ENCODE measurements around the gene SLC25A51.

SLC25A51 gene

GRCh38 chr9:37920471-37921167 is 16.7 kb upstream of the SLC25A51 start:
- no peak for TF ChIP-seq CTCF (conservative IDR thresholded peaks at IDR 0.05; ENCODE audit: low read depth, low read length)
- Histone ChIP-seq H2AFZ (ENCODE audit: low read depth) (no peak overlapping the region), H3K27me3 (ENCODE audit: insufficient read depth, low read depth) (no peaks in the 10 kb centered on the region), H3K4me1 (ENCODE audit: low read depth, poor library complexity, severe bottlenecking) (no peaks in the 10 kb centered on the region), H3K4me3 (IDR thresholded peaks at IDR 0.05; ENCODE audit: insufficient read depth, low read depth, low read length) (no peak overlapping the region), H3K27ac (no peak overlapping the region), H3K9ac (no peak overlapping the region), H3K4me2 (no peak overlapping the region), H4K20me1 (ENCODE audit: insufficient read depth) (no peaks in the 10 kb centered on the region), H3K36me3 (ENCODE audit: insufficient read depth) (no peaks in the 10 kb centered on the region), H3K79me2 (ENCODE audit: insufficient read depth, low read depth) (no peaks in the 10 kb centered on the region)

- Histone ChIP-seq H3K4me2 (no peak overlapping the region), H4K20me1 (ENCODE audit: insufficient read depth) (no peaks in the 10 kb centered on the region), H3K36me3 (ENCODE audit: insufficient read depth) (no peaks in the 10 kb centered on the region), H2AFZ (ENCODE audit: low read depth) (no peak overlapping the region), H3K79me2 (ENCODE audit: insufficient read depth, low read depth) (no peaks in the 10 kb centered on the region), H3K9ac (no peak overlapping the region), H3K4me1 (ENCODE audit: low read depth, poor library complexity, severe bottlenecking) (no peaks in the 10 kb centered on the region), H3K4me3 (IDR thresholded peaks at IDR 0.05; ENCODE audit: insufficient read depth, low read depth, low read length) (no peak overlapping the region), H3K27ac (no peak overlapping the region), H3K27me3 (ENCODE audit: insufficient read depth, low read depth) (no peaks in the 10 kb centered on the region)
- no peak for TF ChIP-seq CTCF (conservative IDR thresholded peaks at IDR 0.05; ENCODE audit: low read depth, low read length)
These were observed 16.0 kb upstream of the SLC25A51 start for GRCh38 chr9:37919956-37920335.

GRCh38 chr9:37919246-37919955 is 15.5 kb upstream of the SLC25A51 start:
- no peaks in the 10 kb centered on the region for H3K79me2 ChIP-seq (ENCODE audit: insufficient read depth, low read depth)
- no peak for TF ChIP-seq CTCF (conservative IDR thresholded peaks at IDR 0.05; ENCODE audit: low read depth, low read length)
- H3K27me3 ChIP-seq (ENCODE audit: insufficient read depth, low read depth): no peaks in the 10 kb centered on the region
- H3K36me3 ChIP-seq (ENCODE audit: insufficient read depth): no peaks in the 10 kb centered on the region
- H3K27ac ChIP-seq: no peak overlapping the region
- no peak overlapping the region for H3K9ac ChIP-seq
- H2AFZ ChIP-seq (ENCODE audit: low read depth): no peak overlapping the region
- H3K4me1 ChIP-seq (ENCODE audit: low read depth, poor library complexity, severe bottlenecking): no peaks in the 10 kb centered on the region
- no peaks in the 10 kb centered on the region for H4K20me1 ChIP-seq (ENCODE audit: insufficient read depth)
- no peak overlapping the region for H3K4me2 ChIP-seq
- H3K4me3 ChIP-seq (IDR thresholded peaks at IDR 0.05; ENCODE audit: insufficient read depth, low read depth, low read length): no peak overlapping the region

- H3K79me2 ChIP-seq (ENCODE audit: insufficient read depth, low read depth): no peaks in the 10 kb centered on the region
- H4K20me1 ChIP-seq (ENCODE audit: insufficient read depth): no peaks in the 10 kb centered on the region
- TF ChIP-seq CTCF (conservative IDR thresholded peaks at IDR 0.05; ENCODE audit: low read depth, low read length): no peak
- no peaks in the 10 kb centered on the region for H3K27me3 ChIP-seq (ENCODE audit: insufficient read depth, low read depth)
- H3K4me3 ChIP-seq (IDR thresholded peaks at IDR 0.05; ENCODE audit: insufficient read depth, low read depth, low read length): no peak overlapping the region
- no peak overlapping the region for H3K27ac ChIP-seq
- H3K4me1 ChIP-seq (ENCODE audit: low read depth, poor library complexity, severe bottlenecking): no peaks in the 10 kb centered on the region
- no peak overlapping the region for H2AFZ ChIP-seq (ENCODE audit: low read depth)
- no peak overlapping the region for H3K9ac ChIP-seq
- no peak overlapping the region for H3K4me2 ChIP-seq
- H3K36me3 ChIP-seq (ENCODE audit: insufficient read depth): no peaks in the 10 kb centered on the region
These were observed 14.8 kb upstream of the SLC25A51 start for GRCh38 chr9:37918665-37919170.

All from KMS-11 (cell line).